SK-N-SH treated with all-trans-retinoic acid at 6 μM for 48 hours (cell line): ENCODE results near the gene DDX20.

ENCODE experiments used
- ARNTL ChIP-seq: fragments of 450-650 bp; formaldehyde crosslinking; IDR thresholded peaks from 2 replicates; pipeline ENCODE4 v1.5.0; 2020; ENCODE audit warnings: low read depth, mild to moderate bottlenecking, moderate library complexity, borderline replicate concordance
- BACH2 ChIP-seq: fragments of 250-450 bp; sonication (Bioruptor Pico); IDR thresholded peaks from 2 replicates; pipeline ENCODE4 v1.9.0; 2021; ENCODE audit warnings: mild to moderate bottlenecking, borderline replicate concordance
- CREB5 ChIP-seq: fragments of 250-450 bp; sonication (Bioruptor Pico); IDR thresholded peaks from 2 replicates; pipeline ENCODE4 v1.5.1; 2020; ENCODE audit warnings: low read depth, mild to moderate bottlenecking, moderate library complexity
- GLIS3 ChIP-seq: fragments of 250-450 bp; sonication (Bioruptor Pico); IDR thresholded peaks from 2 replicates; pipeline ENCODE4 v1.5.0; 2020; ENCODE audit warnings: mild to moderate bottlenecking, moderate library complexity
- PATZ1 ChIP-seq: fragments of 250-450 bp; sonication (Bioruptor Pico); IDR thresholded peaks from 2 replicates; pipeline ENCODE4 v1.8.0; 2020; ENCODE audit warnings: mild to moderate bottlenecking, moderate library complexity, borderline replicate concordance
- POU6F1 ChIP-seq: fragments of 250-450 bp; sonication (Bioruptor Pico); IDR thresholded peaks from 2 replicates; pipeline ENCODE4 v1.8.0; 2021; ENCODE audit warnings: low read depth, mild to moderate bottlenecking, moderate library complexity, borderline replicate concordance
- PPARA ChIP-seq: fragments of 250-450 bp; sonication (Bioruptor Pico); IDR thresholded peaks from 2 replicates; pipeline ENCODE4 v1.5.0; 2020; ENCODE audit warnings: mild to moderate bottlenecking, borderline replicate concordance
- RARB ChIP-seq: fragments of 250-450 bp; sonication (Bioruptor Pico); IDR thresholded peaks from 2 replicates; pipeline ENCODE4 v1.8.0; 2021; ENCODE audit warnings: mild to moderate bottlenecking, moderate library complexity
- ZFP3 ChIP-seq: fragments of 250-450 bp; sonication (Bioruptor Pico); IDR thresholded peaks from 2 replicates; pipeline ENCODE4 v1.5.0; 2020; ENCODE audit warnings: mild to moderate bottlenecking, moderate library complexity
- ZFP30 ChIP-seq: fragments of 450-650 bp; formaldehyde crosslinking; IDR thresholded peaks from 2 replicates; pipeline ENCODE4 v1.5.0; 2022; ENCODE audit warnings: mild to moderate bottlenecking, moderate library complexity
- TF ChIP-seq, protein P1 (sequence below): fragments of 250-450 bp; sonication (Bioruptor Pico); IDR thresholded peaks from 2 replicates; pipeline ENCODE4 v1.5.0; 2020; ENCODE audit warnings: mild to moderate bottlenecking, moderate library complexity

GRCh38 chr1:111720274-111720976 lies 35.3 kb upstream of the DDX20 start:
- TF ChIP-seq, protein P1, sequence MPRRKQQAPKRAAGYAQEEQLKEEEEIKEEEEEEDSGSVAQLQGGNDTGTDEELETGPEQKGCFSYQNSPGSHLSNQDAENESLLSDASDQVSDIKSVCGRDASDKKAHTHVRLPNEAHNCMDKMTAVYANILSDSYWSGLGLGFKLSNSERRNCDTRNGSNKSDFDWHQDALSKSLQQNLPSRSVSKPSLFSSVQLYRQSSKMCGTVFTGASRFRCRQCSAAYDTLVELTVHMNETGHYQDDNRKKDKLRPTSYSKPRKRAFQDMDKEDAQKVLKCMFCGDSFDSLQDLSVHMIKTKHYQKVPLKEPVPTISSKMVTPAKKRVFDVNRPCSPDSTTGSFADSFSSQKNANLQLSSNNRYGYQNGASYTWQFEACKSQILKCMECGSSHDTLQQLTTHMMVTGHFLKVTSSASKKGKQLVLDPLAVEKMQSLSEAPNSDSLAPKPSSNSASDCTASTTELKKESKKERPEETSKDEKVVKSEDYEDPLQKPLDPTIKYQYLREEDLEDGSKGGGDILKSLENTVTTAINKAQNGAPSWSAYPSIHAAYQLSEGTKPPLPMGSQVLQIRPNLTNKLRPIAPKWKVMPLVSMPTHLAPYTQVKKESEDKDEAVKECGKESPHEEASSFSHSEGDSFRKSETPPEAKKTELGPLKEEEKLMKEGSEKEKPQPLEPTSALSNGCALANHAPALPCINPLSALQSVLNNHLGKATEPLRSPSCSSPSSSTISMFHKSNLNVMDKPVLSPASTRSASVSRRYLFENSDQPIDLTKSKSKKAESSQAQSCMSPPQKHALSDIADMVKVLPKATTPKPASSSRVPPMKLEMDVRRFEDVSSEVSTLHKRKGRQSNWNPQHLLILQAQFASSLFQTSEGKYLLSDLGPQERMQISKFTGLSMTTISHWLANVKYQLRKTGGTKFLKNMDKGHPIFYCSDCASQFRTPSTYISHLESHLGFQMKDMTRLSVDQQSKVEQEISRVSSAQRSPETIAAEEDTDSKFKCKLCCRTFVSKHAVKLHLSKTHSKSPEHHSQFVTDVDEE (CRISPR knock-in tag), result no peak
- no peak for TF ChIP-seq CREB5
- no peak for TF ChIP-seq ZFP30 (CRISPR knock-in tag)
- no peak for TF ChIP-seq ZFP3 (CRISPR knock-in tag)
- no peak for TF ChIP-seq PATZ1
- TF ChIP-seq PPARA (CRISPR knock-in tag), result no peak
- no peak for TF ChIP-seq BACH2 (CRISPR knock-in tag)
- no peak for TF ChIP-seq ARNTL (CRISPR knock-in tag)
- no peak for TF ChIP-seq RARB (CRISPR knock-in tag)
- TF ChIP-seq GLIS3 (CRISPR knock-in tag), result no peak
- TF ChIP-seq POU6F1, result no peak
